Effector memory CD8-positive, alpha-beta T cell (primary cell): Measurements from ENCODE around the gene GRIK1.

Source experiments
- ATAC-seq: fragments of 150-1000 bp; cut with Tn5 transposase; replicated peaks from 2 replicates; pipeline ENCODE4 v1.10.0; 2021; ENCODE audit warnings: mild to moderate bottlenecking, moderate library complexity
- DNase-seq, 3 experiments: peaks; one replicate each; pipeline ENCODE4 v3.0.0; 2021
- H3K27ac Mint-ChIP-seq, 2 donors: one replicate each; pipeline ENCODE4 v1.8.0; 2022; ENCODE audit warnings: mild to moderate bottlenecking in 2 of 2, mixed read lengths in 2 of 2, moderate library complexity in 2 of 2
- H3K27me3 Mint-ChIP-seq, 2 donors: one replicate each; pipeline ENCODE4 v1.8.0; 2022; ENCODE audit warnings: mixed read lengths in 2 of 2
- H3K36me3 Mint-ChIP-seq: one replicate; pipeline ENCODE4 v1.8.0; 2022; ENCODE audit warnings: mild to moderate bottlenecking, moderate library complexity, mixed read lengths; ENCODE audit not compliant: insufficient read depth
- H3K4me1 Mint-ChIP-seq, 2 donors: one replicate each; pipeline ENCODE4 v1.8.0; 2022; ENCODE audit warnings: low read depth in 2 of 2, mixed read lengths in 2 of 2
- H3K4me3 Mint-ChIP-seq, 2 donors: one replicate each; pipeline ENCODE4 v1.8.0; 2022; ENCODE audit warnings: mild to moderate bottlenecking in 2 of 2, mixed read lengths in 2 of 2, moderate library complexity in 2 of 2
- H3K9me3 Mint-ChIP-seq, 2 donors: one replicate each; pipeline ENCODE4 v1.8.0; 2022; ENCODE audit warnings: mixed read lengths in 2 of 2

GRIK1 gene

DNA sequence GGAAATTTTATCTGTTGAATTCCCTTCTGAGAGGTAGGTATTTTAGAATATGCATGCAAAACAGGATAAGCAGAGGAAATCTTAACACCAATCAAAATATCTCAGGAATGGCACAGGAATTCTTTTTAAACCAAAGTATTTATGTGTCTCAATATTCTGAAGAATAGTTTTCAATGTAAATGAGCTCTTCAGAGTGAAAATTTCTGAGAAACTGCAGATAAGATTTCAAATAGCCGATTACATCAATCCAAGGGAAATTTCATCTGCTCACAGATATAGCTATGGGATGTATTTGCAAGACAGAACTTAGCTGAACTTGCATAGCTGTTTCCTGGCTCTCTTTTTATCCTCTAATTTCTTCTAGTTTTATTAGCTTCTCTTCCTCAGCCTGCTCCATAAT is 209.5 kb downstream of the GRIK1 start:
- Mint-ChIP-seq H3K4me1 (no peaks in the 10 kb centered on the region), H3K36me3 (no peaks in the 10 kb centered on the region), H3K4me3 (no peak overlapping the region), H3K9me3 (peaks cover 5 to 22% of the 10 kb centered on the region in 2 donors), H3K27me3 (no peaks in the 10 kb centered on the region), H3K27ac (no peak overlapping the region)
- DNase-seq: no peak
- ATAC-seq: no peak

DNA sequence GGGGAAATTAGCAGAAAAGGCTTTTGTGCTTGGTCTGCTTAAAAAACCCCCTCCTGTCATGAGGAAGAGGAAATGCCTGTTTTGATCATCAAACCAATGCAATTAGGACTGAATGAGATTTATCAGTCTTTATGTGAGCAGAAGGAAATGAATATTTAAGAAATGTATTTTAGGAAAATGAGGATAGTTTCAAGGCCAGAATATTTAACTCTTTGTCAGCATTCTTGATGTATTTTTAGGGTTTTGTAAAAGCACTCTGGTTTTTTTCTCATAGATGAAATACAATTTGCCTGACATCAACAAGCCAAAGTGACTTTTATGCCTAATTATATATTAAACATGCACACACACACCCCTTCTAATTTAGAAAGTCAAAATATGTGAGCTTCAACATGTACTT is 213.8 kb downstream of the GRIK1 start:
- no peak for ATAC-seq

DNA sequence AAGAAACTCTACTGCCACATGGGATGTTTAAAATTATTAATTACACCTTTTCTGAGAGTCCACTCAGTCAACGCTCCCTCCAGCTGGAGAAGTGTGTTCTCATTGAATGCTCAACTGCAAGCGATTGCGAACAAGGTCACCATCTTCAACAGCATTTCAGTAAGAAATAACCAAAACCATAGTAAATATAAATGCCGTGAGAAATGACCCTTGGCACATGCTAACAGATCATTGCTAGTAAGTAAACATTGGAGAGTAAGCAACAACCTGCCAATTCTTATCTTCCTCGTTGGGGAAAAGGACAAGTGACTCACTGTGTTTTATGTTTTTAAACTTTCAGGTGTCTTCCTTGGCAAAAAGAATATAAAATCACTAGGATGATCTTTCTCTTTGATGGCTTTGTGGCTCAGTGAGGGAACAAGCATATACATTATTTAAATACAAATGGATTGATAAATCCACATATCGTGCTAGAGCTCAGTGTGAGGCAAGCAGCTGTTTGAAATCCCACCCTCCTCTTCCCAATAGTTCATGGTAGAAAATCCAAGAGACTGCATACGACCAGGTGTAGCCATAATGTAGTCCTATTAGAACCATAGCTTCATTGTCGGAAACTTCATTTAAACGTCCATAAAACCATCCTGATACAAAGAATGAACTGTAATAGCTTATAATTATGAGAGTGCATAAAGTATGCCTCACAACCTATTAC is 214.6 kb downstream of the GRIK1 start:
- Mint-ChIP-seq H3K4me1 (no peaks in the 10 kb centered on the region), H3K4me3 (no peak overlapping the region), H3K27ac (no peak overlapping the region), H3K36me3 (no peaks in the 10 kb centered on the region), H3K27me3 (no peaks in the 10 kb centered on the region), H3K9me3 (peaks cover 0 to 20% of the 10 kb centered on the region in 2 donors)
- ATAC-seq: no peak
- DNase-seq: no peak

More for the DNA sequence above, 213.8 kb downstream of the GRIK1 start:
- Mint-ChIP-seq H3K9me3 (peaks cover 0 to 16% of the 10 kb centered on the region in 2 donors), H3K27ac (no peak overlapping the region), H3K4me1 (no peaks in the 10 kb centered on the region), H3K36me3 (no peaks in the 10 kb centered on the region), H3K27me3 (no peaks in the 10 kb centered on the region), H3K4me3 (no peak overlapping the region)
- no peak for DNase-seq

DNA sequence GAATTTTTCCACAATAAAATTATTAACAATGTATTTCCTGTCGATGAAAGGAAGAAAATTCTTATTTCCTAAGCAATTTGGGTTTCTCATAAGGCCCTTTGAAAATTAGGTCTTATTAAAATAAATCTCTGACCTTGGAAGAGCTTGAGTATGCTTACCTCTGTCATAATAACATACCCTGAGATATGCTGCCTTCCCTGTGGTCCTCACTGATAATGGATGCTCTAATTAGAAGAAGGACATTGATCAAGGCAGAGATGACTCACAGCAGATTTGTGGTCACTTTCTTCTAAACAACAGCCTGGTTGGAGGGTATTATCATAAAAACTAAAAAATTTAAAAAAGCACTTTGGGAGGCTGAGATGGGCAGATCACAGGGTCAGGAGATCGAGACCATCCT is 217.8 kb downstream of the GRIK1 start:
- H3K27ac Mint-ChIP-seq: no peak overlapping the region
- H3K36me3 Mint-ChIP-seq: no peaks in the 10 kb centered on the region
- H3K9me3 Mint-ChIP-seq: peaks cover 2 to 8% of the 10 kb centered on the region in 2 donors
- H3K27me3 Mint-ChIP-seq: no peaks in the 10 kb centered on the region
- no peaks in the 10 kb centered on the region for H3K4me1 Mint-ChIP-seq
- DNase-seq (no peak), ATAC-seq (no peak)
- no peak overlapping the region for H3K4me3 Mint-ChIP-seq

DNA sequence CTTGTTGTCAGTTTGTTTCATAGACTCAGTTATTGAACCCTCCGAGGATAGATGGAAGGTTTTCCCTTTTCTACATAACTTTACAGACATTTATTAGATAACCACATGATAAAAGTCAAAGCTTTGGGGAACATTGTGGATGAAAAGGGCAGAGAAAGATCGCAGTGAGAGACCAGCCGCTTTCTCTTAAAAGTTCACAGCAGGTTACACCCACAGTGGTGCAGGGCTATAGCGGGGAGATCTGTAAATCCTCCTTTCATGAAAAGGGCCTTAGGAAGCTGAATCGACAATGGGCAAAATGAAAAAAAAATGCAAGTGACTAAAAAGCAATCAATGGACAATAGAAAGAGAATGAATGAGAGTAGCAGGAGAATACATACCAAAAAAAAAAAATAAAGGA is 218.6 kb downstream of the GRIK1 start:
- H3K27me3 Mint-ChIP-seq: no peaks in the 10 kb centered on the region
- H3K36me3 Mint-ChIP-seq: no peaks in the 10 kb centered on the region
- H3K4me3 Mint-ChIP-seq: no peak overlapping the region
- ATAC-seq (no peak), DNase-seq (no peak)
- no peaks in the 10 kb centered on the region for H3K4me1 Mint-ChIP-seq
- H3K9me3 Mint-ChIP-seq: peaks cover 2 to 12% of the 10 kb centered on the region in 2 donors
- H3K27ac Mint-ChIP-seq: no peak overlapping the region

DNA sequence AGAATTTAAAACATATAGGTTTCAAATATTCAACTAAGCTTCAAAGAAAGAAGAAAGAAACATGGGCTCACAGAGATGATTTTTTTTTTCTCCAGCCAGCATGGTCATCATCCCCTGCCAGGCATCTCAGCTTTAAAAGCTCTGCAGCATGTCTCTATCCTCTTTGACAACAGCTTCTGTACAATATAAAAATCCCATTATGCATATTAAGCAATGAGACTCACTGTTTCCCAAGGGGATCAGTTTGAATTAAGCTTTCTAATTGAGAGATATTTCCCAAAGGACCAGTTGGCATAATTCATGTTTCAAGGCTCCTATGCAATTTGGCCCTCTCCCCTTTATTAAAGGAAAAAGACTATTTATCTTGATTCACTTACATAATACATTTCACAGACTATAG is 220.3 kb downstream of the GRIK1 start:
- H3K27me3 Mint-ChIP-seq: no peaks in the 10 kb centered on the region
- H3K4me1 Mint-ChIP-seq: no peaks in the 10 kb centered on the region
- DNase-seq (no peak), ATAC-seq (no peak)
- no peak overlapping the region for H3K27ac Mint-ChIP-seq
- H3K9me3 Mint-ChIP-seq: peaks cover 3 to 16% of the 10 kb centered on the region in 2 donors
- no peak overlapping the region for H3K4me3 Mint-ChIP-seq
- H3K36me3 Mint-ChIP-seq: no peaks in the 10 kb centered on the region

DNA sequence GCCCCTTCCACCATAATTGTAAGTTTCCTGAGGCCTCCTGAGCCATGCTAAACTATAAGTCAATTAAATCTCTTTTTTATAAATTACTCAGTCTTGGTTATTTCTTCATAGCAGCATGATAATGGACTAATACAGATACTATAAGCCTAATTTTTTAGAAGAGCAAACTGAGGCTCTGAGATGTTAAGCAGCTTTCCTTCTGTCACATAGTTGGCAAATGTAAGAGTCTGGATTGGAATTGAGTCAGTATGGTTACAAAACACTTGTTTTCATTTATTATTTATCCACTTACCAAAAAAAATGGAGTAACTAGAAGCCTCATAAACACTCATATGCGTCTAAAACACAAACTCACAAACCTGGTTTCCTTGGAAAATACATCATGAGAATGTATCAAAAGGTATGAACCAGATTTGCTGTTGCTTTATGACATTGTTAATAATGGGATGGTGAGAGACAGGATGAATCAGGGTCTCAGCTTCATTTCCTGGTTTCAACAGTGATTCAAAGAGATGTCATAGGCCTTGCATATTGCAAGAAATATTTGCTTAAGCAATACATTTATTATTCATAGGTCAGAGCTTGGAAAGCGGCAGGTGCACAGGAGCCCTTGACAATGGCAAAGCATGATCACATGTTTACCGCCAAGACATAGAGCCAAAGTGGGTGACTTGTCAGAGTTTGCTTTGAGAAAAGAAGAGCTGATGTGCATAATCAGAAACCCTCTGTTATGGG is 221.5 kb downstream of the GRIK1 start:
- Mint-ChIP-seq H3K4me3 (no peak overlapping the region), H3K36me3 (no peaks in the 10 kb centered on the region), H3K27me3 (no peaks in the 10 kb centered on the region), H3K27ac (no peak overlapping the region), H3K9me3 (peaks cover 4 to 16% of the 10 kb centered on the region in 2 donors), H3K4me1 (no peaks in the 10 kb centered on the region)
- ATAC-seq: no peak
- DNase-seq: no peak

DNA sequence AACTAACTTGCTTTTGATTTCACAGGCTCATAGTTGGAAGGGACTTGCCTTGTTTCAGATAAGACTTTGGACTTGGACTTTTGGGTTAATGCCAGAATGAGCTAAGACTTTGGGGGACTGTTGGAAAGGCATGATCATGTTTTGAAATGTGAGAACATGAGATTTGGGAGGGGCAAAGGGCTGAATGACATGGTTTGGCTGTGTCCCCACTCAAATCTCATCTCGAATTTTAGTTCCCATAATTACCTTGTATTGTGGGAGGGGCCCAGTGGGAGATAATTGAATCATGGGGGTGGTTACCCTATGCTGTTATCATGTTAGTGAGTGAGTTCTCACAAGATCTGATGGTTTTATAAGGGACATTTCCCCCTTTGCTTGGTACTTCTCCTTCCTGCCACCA is 222.1 kb downstream of the GRIK1 start:
- DNase-seq: no peak
- no peak for ATAC-seq

DNA sequence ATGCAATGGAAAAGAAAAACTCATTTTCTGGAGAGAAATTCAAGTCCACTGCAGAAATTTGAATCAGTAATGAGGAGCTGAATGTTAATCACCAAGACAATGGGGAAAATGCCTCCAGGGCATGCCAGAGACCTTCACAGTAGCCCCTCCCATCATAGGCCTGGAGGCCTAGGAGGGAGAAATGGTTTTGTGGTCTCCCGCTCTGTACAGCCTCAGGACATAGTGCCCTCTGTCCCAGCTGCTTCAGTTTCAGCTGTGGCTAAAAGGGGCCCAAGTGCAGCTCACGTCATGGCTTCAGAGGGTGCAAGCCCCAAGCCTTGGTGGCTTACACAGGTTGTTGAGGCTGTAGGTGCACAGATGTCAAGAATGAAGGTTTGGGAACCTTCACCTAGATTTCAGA is 223.0 kb downstream of the GRIK1 start:
- peaks cover 4 to 16% of the 10 kb centered on the region in 2 donors for H3K9me3 Mint-ChIP-seq
- H3K27me3 Mint-ChIP-seq: no peaks in the 10 kb centered on the region
- no peak for ATAC-seq
- H3K4me3 Mint-ChIP-seq: no peak overlapping the region
- no peaks in the 10 kb centered on the region for H3K36me3 Mint-ChIP-seq
- DNase-seq: no peak
- H3K27ac Mint-ChIP-seq: no peak overlapping the region
- no peaks in the 10 kb centered on the region for H3K4me1 Mint-ChIP-seq

More for the DNA sequence above, 222.1 kb downstream of the GRIK1 start:
- H3K9me3 Mint-ChIP-seq: peaks cover 4 to 16% of the 10 kb centered on the region in 2 donors
- no peak overlapping the region for H3K4me3 Mint-ChIP-seq
- H3K36me3 Mint-ChIP-seq: no peaks in the 10 kb centered on the region
- H3K27ac Mint-ChIP-seq: no peak overlapping the region
- H3K27me3 Mint-ChIP-seq: no peaks in the 10 kb centered on the region
- no peaks in the 10 kb centered on the region for H3K4me1 Mint-ChIP-seq

DNA sequence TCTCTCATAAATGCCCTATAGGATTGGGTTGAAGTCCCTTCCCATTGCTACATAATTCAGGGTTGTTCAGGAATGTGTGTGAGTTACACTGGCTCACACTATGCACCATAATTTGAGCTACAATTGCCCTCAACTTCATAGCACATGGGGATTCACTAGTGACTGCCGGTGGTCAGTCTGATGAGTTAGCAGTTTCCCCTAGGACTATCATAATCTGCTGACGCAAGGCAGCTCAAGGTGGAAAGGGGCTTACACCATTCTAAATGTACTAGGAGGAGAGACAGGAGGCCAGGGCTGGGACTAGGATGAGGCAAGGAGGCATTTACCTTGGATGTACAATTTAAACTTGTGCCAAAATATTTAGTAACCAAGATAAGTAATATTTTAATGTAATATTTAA is 224.7 kb downstream of the GRIK1 start:
- ATAC-seq: no peak
- no peaks in the 10 kb centered on the region for H3K27me3 Mint-ChIP-seq
- no peak for DNase-seq
- H3K36me3 Mint-ChIP-seq: no peaks in the 10 kb centered on the region
- no peak overlapping the region for H3K4me3 Mint-ChIP-seq
- H3K9me3 Mint-ChIP-seq: peaks cover 6 to 8% of the 10 kb centered on the region in 2 donors
- no peak overlapping the region for H3K27ac Mint-ChIP-seq
- no peaks in the 10 kb centered on the region for H3K4me1 Mint-ChIP-seq

DNA sequence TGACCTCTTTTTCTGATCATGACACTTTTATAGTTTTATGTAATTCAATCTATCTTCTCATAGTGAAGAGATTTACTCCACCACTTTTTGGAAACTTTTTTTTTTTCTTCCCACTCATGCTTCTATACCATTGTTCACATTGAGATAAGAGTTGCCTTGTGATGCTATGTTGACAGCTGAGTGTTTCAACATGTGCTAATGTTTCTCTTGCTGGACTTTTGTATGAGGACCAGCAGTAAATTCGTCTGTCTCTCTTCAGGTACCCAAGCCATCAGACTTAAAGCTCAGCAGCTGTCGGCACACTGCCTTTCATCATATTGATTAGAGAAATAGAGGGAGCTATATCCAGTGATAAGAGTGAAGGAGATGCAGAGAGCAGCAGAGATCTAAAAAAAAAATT is 227.0 kb downstream of the GRIK1 start:
- Mint-ChIP-seq H3K4me3 (no peak overlapping the region), H3K9me3 (peaks cover 6 to 8% of the 10 kb centered on the region in 2 donors), H3K27me3 (no peaks in the 10 kb centered on the region), H3K4me1 (no peaks in the 10 kb centered on the region), H3K27ac (no peak overlapping the region), H3K36me3 (no peaks in the 10 kb centered on the region)
- no peak for DNase-seq
- no peak for ATAC-seq

DNA sequence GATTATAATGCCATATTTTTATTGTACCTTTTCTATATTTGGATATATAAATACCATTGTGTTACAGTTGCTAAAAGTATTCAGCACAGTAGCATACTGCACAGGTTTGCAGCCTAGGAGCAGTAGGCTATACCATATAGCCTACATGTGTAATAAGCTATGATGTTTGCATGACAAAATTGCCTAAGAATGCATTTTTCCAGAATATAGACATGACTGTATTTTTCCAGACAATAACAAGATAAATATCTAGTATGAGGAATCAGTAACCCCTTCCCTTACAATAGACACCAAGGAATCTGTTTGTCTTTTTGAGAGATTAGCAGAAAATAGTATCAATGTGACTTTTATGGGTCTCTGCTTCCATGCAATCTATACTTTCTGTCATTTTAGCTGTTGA is 228.6 kb downstream of the GRIK1 start:
- ATAC-seq (no peak), DNase-seq (no peak)
- Mint-ChIP-seq H3K27me3 (no peaks in the 10 kb centered on the region), H3K27ac (no peak overlapping the region), H3K4me3 (no peak overlapping the region), H3K9me3 (peaks cover 4% of the 10 kb centered on the region in 2 donors), H3K4me1 (no peaks in the 10 kb centered on the region), H3K36me3 (no peaks in the 10 kb centered on the region)

DNA sequence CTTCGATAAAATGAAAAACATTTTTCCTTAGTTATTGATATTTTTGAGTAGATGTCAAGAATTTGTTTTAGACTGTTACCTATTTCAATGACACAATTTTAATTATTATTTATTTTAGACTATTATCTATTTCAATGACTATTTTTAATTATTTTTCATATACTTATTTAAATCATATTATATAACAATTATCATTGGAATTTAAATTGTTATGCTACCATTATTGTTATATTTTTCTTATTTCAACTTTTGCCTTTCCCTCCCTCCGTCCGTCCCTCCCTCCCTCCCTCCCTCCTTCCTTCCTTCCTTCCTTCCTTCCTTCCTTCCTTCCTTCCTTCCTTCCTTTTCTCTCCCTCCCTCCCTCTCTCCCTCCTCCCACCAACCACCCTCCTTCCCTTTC is 229.3 kb downstream of the GRIK1 start:
- no peaks in the 10 kb centered on the region for H3K27me3 Mint-ChIP-seq
- no peaks in the 10 kb centered on the region for H3K36me3 Mint-ChIP-seq
- ATAC-seq (no peak), DNase-seq (no peak)
- no peak overlapping the region for H3K4me3 Mint-ChIP-seq
- no peak overlapping the region for H3K27ac Mint-ChIP-seq
- H3K9me3 Mint-ChIP-seq: peaks cover 0 to 3% of the 10 kb centered on the region in 2 donors
- H3K4me1 Mint-ChIP-seq: no peaks in the 10 kb centered on the region

DNA sequence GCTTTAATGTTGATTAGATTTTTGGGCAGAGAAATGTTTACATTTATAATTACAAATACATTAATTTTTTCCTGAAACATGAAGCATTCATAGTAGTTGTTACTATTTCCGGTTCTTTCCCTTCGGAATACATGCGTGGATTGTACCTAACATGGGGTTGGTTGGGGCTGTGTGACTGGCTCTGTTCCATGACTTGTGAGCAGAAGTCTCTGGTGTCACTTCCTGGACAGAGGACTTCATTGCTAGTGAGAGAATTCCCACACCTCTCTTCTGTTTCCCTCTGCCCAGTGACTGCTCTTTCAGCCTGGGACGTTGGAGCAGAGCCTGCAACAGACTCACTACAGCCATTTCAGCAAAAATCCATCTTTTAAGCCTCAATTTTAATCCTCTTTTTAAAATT is 231.4 kb downstream of the GRIK1 start:
- peaks cover 0 to 1% of the 10 kb centered on the region in 2 donors for H3K9me3 Mint-ChIP-seq
- no peak for DNase-seq
- no peak overlapping the region for H3K4me3 Mint-ChIP-seq
- H3K27me3 Mint-ChIP-seq: no peaks in the 10 kb centered on the region
- H3K4me1 Mint-ChIP-seq: no peaks in the 10 kb centered on the region
- no peaks in the 10 kb centered on the region for H3K36me3 Mint-ChIP-seq
- no peak for ATAC-seq
- no peak overlapping the region for H3K27ac Mint-ChIP-seq
